Upper lobe of right lung (tissue), 1 donor: ENCODE measurements around the gene MICALL1. TPM values are rescaled to one million over a fixed set of nuclear protein-coding genes. Genes with fewer than 3 reads are reported as not detected.
A peak's percentile ranks its signal among the peaks of the same experiment; 100 is the strongest.

Source experiments
- ATAC-seq: fragments of 200-7000 bp; cut with Tn5 transposase; one replicate; pipeline ENCODE4 v1.9.1; 2020; ENCODE audit warnings: mild to moderate bottlenecking, moderate library complexity
- DNase-seq: peaks from one replicate; pipeline ENCODE4 v3.0.0-alpha.2; 2020
- H3K27ac ChIP-seq: fragments of 200-600 bp; one replicate; pipeline ENCODE4 v1.8.0; 2022
- H3K27me3 ChIP-seq: fragments of 200-600 bp; one replicate; pipeline ENCODE4 v1.8.0; 2022; ENCODE audit warnings: mild to moderate bottlenecking
- H3K36me3 ChIP-seq: fragments of 200-600 bp; one replicate; pipeline ENCODE4 v1.8.0; 2022
- H3K4me1 ChIP-seq: fragments of 200-600 bp; one replicate; pipeline ENCODE4 v1.8.0; 2022
- H3K4me3 ChIP-seq: fragments of 200-600 bp; one replicate; pipeline ENCODE4 v1.8.0; 2022; ENCODE audit warnings: mild to moderate bottlenecking
- H3K9me3 ChIP-seq: fragments of 200-600 bp; one replicate; pipeline ENCODE4 v1.8.0; 2022
- CTCF ChIP-seq: fragments of 200-600 bp; IDR thresholded peaks from one replicate; pipeline ENCODE4 v1.8.0; 2022; ENCODE audit warnings: antibody characterized with exemption
- intact Hi-C: fragments of 100-400 bp; cut with DNase I; formaldehyde crosslinking; loops from one replicate; pipeline ENCODE4 v1.11.0; 2022
- total RNA-seq: library from RNA; stranded (reverse); fragmentation: NEBNext Ultra II Directional; extraction: Animal tissue kit (Norgen Biotek cat#: 25700); gene quantifications from one replicate; pipeline ENCODE4 v1.2.1, GENCODE V29; 2021
- donor health status: DM: no; HTN: yes; CAD: no; lungs with severe emphysema.

Gene MICALL1
- total RNA-seq, 1 donor from 2014 or later = 37.4 TPM

DNA sequence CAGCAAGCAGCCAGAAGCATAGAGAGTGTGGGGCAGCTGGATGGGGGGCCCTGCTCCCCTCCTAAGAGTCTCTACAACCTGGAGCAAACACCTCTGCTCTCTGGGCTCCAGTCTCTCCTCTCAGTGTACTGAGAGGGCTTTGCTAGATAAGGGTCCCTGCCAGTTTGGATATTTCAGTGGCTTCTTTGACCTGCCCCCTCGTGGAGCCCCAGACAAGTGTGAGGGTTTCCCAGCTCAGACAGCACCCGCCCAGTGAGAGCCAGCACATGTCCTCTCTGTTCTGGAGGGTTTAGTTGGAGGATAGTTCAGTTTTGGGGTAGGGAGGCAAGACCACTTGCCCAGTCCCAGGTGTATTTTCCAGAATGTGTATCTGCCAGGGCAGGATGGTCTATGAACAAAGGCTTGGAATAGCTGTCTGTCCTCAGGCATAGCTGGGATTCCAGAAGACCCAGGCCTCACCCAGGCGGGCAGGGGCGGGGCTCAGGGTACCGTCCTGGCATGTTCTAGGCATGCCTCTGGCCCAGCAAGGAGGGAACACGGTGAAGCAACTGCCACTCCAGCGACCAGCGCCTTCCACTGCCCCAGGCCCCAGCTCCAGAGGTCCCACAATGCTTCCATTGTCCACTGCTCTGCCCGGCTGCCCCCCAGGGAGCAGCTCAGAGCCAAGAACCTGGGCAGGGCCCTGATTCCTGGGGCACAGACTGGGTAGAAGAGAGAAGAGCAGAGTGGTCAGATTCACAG is 7.5 kb upstream of the MICALL1 start:
- intact Hi-C loops = no loop called here
- peak overlapping the region; percentile 8 for H3K27ac ChIP-seq

DNA sequence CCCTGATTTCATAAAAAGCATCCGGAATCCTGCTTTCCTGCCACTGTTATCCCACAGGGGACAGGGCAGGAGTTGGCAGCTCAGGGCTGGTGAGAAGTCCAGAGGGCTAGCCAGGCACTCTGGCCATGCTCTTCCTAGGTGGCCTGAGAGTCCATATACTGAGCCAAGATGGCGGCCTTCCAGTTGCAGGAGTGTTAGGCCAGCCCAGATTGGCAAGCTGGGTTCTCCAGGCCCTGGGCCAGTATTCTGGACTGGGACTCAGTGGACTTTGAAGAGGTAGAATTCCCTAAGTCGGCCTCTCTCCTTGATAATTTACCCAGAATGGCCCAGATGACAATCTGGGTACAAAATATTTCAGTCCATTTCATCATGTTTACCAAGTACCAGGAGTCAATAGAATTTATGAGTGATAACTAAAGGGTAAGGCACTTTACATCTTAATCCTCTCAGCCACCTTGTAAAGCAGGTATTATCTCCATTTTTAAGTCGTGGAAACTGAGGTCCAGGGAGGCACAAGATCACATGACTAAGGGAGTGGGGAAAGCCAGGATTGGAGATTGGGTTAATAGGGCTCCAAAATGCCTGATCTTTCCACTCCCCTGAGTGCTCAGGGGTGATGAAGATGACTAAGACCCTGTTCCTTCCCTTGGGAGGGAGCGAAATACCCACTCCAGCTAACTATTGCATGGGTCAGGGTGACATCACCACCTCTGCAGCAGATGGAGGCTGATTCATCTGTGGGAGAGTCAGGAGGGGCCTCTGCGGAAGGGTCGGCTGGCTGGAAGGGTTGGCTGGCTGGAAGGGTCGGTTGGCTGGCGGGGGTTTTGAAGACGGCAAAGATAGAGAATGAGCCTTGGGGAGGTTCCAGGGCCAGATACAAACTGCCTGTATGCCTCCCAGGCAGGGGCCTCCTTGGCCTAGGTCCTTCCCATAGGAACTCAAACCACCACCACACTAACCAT is 1.2 kb upstream of the MICALL1 start:
- peak overlapping the region; percentile 53 for H3K4me3 ChIP-seq

More for the DNA sequence above, 7.5 kb upstream of the MICALL1 start:
- Histone ChIP-seq H3K27me3 (no peaks in the 10 kb centered on the region), H3K36me3 (no peaks in the 10 kb centered on the region), H3K4me3 (no peak overlapping the region), H3K9me3 (no peaks in the 10 kb centered on the region), H3K4me1 (peaks cover 27% of the 10 kb centered on the region)
- peak; percentile 75 for ATAC-seq
- TF ChIP-seq CTCF = no peak
- peak; percentile 81 for DNase-seq

DNA sequence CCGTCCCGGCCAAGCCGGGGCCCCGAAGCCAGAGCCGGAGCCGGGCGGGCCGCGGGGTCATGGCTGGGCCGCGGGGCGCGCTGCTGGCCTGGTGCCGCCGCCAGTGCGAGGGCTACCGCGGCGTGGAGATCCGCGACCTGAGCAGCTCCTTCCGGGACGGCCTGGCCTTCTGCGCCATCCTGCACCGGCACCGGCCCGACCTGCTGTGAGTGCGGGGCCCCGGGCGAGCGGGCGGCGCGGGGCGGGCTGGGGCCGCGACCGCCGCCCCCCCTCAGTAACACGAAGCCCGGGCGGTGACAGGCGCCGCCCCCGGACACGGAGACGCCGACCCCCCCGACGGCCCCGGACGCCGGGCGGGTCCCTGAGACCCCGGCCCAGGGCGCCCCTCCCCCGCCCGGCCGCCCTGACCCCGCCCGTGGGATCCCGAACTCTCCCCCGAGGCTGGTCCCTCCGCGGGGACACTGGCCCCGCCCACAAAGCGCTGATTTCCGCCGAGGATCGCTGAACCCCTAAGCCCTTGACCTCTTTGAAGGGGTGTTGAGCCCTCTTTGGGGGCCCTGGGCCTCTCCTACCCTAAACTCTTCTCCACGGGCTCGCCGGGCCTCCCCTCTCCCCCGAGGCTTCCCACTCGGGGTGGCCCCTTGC is 389 bp downstream of the MICALL1 start:
- H3K36me3 ChIP-seq = no peaks in the 10 kb centered on the region
- H3K4me3 ChIP-seq = peak overlapping the region; percentile 55
- H3K9me3 ChIP-seq = no peaks in the 10 kb centered on the region
- no peaks in the 10 kb centered on the region for H3K27me3 ChIP-seq
- H3K27ac ChIP-seq = peak overlapping the region; percentile 63
- peak; percentile 8 for ATAC-seq
- intact Hi-C loops = no loop called here
- TF ChIP-seq CTCF = no peak
- peaks cover 15% of the 10 kb centered on the region for H3K4me1 ChIP-seq
- DNase-seq = no peak

More for the DNA sequence above, 1.2 kb upstream of the MICALL1 start:
- TF ChIP-seq CTCF = no peak
- Histone ChIP-seq H3K4me1 (peaks cover 15% of the 10 kb centered on the region), H3K27me3 (no peaks in the 10 kb centered on the region), H3K36me3 (no peaks in the 10 kb centered on the region), H3K27ac (peak overlapping the region; percentile 66), H3K9me3 (no peaks in the 10 kb centered on the region)
- DNase-seq (no peak), ATAC-seq (peak; percentile 49)
- intact Hi-C loops = no loop called here

- Histone ChIP-seq H3K4me1 (peaks cover 15% of the 10 kb centered on the region), H3K9me3 (no peaks in the 10 kb centered on the region), H3K36me3 (no peaks in the 10 kb centered on the region), H3K27me3 (no peaks in the 10 kb centered on the region), H3K27ac (peak overlapping the region; percentile 63), H3K4me3 (peak overlapping the region; percentile 55)
- ATAC-seq = no peak
- DNase-seq = no peak
- intact Hi-C loops = no loop called here
- no peak for TF ChIP-seq CTCF
Measured at GRCh38 chr22:37907036-37907954, 1.2 kb downstream of the MICALL1 start.

GRCh38 chr22:37909766-37910165 is 3.7 kb downstream of the MICALL1 start:
- ATAC-seq (no peak), DNase-seq (no peak)
- Histone ChIP-seq H3K27ac (no peak overlapping the region), H3K27me3 (no peaks in the 10 kb centered on the region), H3K4me3 (no peak overlapping the region), H3K9me3 (no peaks in the 10 kb centered on the region), H3K4me1 (peaks cover 15% of the 10 kb centered on the region), H3K36me3 (peaks cover 6% of the 10 kb centered on the region)
- TF ChIP-seq CTCF = no peak
- intact Hi-C loops = no loop called here
